DOHH2 (cell line): ENCODE results near the gene SAMD9.
"Not testable (repeated sequence)": the region's sequence is repeated elsewhere in the genome, so short reads cannot be mapped to it uniquely, and the experiment has no call there.

Experiments used
- CTCF ChIP-seq: fragments of 200-600 bp; sonication (generic); IDR thresholded peaks from one replicate; pipeline ENCODE4 v1.5.1; 2014; ENCODE audit warnings: antibody characterized with exemption, mild to moderate bottlenecking, low read depth, low read length; ENCODE audit not compliant: poor library complexity, severe bottlenecking
- EZH2phosphoT487 ChIP-seq: fragments of 200-600 bp; sonication (generic); IDR thresholded peaks from 2 replicates; pipeline ENCODE4 v1.6.1; 2017; ENCODE audit warnings: borderline replicate concordance, mild to moderate bottlenecking, antibody characterized with exemption, low read length, moderate library complexity, mixed read lengths

GRCh38 chr7:93126954-93127353, 9.2 kb upstream of the SAMD9 start:
- TF ChIP-seq CTCF, EZH2phosphoT487: not testable (repeated sequence)
